ENCODE results near the gene MMS19.
A peak's percentile ranks its signal among the peaks of the same experiment; 100 is the strongest.
"Not testable (repeated sequence)": the region's sequence is repeated elsewhere in the genome, so short reads cannot be mapped to it uniquely, and the experiment has no call there.

Gene MMS19

GRCh38 chr10:97427571-97428179 is 70.5 kb downstream of the MMS19 start:
- TF ChIP-seq REST (IDR thresholded peaks at IDR 0.05; ENCODE audit: insufficient replicate concordance, low read depth): no peak
- TF ChIP-seq SPI1 (IDR thresholded peaks at IDR 0.05; ENCODE audit: borderline replicate concordance, low read depth): peak; percentile 47; the same call in 1 of the 2 replicates
- peak in 1 of 2 experiments; percentile 69 for DNase-seq (ENCODE audit: low read depth in 1 of 2, low spot score in 1 of 2)
- H3K27ac ChIP-seq (replicated peaks): peak overlapping the region; percentile 93
- H3K27me3 ChIP-seq (ENCODE audit: insufficient read depth, poor library complexity, severe bottlenecking): no peaks in the 10 kb centered on the region
- peak overlapping the region; percentile 89 for H3K4me3 ChIP-seq (replicated peaks; ENCODE audit: insufficient read depth, low read length)

- TF ChIP-seq POLR2AphosphoS5 (IDR thresholded peaks at IDR 0.05; ENCODE audit: low read depth) (0 out of 2 replicates have a peak, but pooled peaks have one; percentile 1), SPI1 (IDR thresholded peaks at IDR 0.05; ENCODE audit: borderline replicate concordance, low read depth) (no peak)
- Histone ChIP-seq H3K27ac (replicated peaks) (peak overlapping the region; percentile 93), H3K27me3 (ENCODE audit: insufficient read depth, poor library complexity, severe bottlenecking) (no peaks in the 10 kb centered on the region), H3K4me3 (replicated peaks; ENCODE audit: insufficient read depth, low read length) (peak overlapping the region; percentile 89)
- DNase-seq (ENCODE audit: low read depth in 1 of 2, low spot score in 1 of 2): no peak
These were observed 71.2 kb downstream of the MMS19 start for GRCh38 chr10:97426776-97427570.

GRCh38 chr10:97425964-97426775 is 72.1 kb downstream of the MMS19 start, which contains the start of gene PGAM1:
Gene PGAM1 (plus strand): TSS chr10:97426191. CDS start chr10:97426308, 117 bp downstream.
- H3K4me3 ChIP-seq (replicated peaks; ENCODE audit: insufficient read depth, low read length): peak within 1 kb of the TSS; percentile 89
- peak; percentile 95 to 96 for DNase-seq (ENCODE audit: low read depth in 1 of 2, low spot score in 1 of 2)
- peak within 1 kb of the TSS; percentile 93 for H3K27ac ChIP-seq (replicated peaks)
- TF ChIP-seq POLR2AphosphoS5 (IDR thresholded peaks at IDR 0.05; ENCODE audit: low read depth): peak; percentile 66; the same call in 1 of the 2 replicates
- peak; percentile 73 for TF ChIP-seq CTCF (IDR thresholded peaks at IDR 0.05; ENCODE audit: insufficient read depth, low read length)
- no peak for TF ChIP-seq SPI1 (IDR thresholded peaks at IDR 0.05; ENCODE audit: borderline replicate concordance, low read depth)
- no peak for TF ChIP-seq REST (IDR thresholded peaks at IDR 0.05; ENCODE audit: insufficient replicate concordance, low read depth)
- no peaks in the 10 kb centered on the region for H3K27me3 ChIP-seq (ENCODE audit: insufficient read depth, poor library complexity, severe bottlenecking)

DNA sequence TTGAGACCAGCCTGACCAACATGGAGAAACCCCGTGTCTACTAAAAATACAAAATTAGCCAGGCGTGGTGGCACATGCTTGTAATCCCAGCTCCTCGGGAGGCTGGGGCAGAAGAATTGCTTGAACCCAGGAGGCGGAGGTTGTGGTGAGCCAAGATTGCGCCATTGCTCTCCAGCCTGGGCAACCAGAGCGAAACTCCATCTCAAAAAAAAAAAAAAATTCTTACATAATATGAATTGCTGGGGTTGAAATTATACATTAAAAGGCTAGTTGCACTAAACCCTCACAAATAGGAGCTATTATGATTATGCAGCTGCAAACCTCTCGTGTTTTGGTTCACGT is 74.5 kb downstream of the MMS19 start:
- TF ChIP-seq POLR2AphosphoS5 (IDR thresholded peaks at IDR 0.05; ENCODE audit: low read depth): 0 out of 2 replicates have a peak, but pooled peaks have one; percentile 39
- H3K27me3 ChIP-seq (ENCODE audit: insufficient read depth, poor library complexity, severe bottlenecking); H3K4me3 ChIP-seq (replicated peaks; ENCODE audit: insufficient read depth, low read length): not testable (repeated sequence)
- peak overlapping the region; percentile 87 for H3K27ac ChIP-seq (replicated peaks)
- peak in 1 of 2 experiments; percentile 91 for DNase-seq (ENCODE audit: low read depth in 1 of 2, low spot score in 1 of 2)

- H3K4me3 ChIP-seq (replicated peaks; ENCODE audit: insufficient read depth, low read length): no peak overlapping the region
- no peak for DNase-seq (ENCODE audit: low read depth in 1 of 2, low spot score in 1 of 2)
- H3K27ac ChIP-seq (replicated peaks): no peak overlapping the region
- no peaks in the 10 kb centered on the region for H3K27me3 ChIP-seq (ENCODE audit: insufficient read depth, poor library complexity, severe bottlenecking)
- TF ChIP-seq REST (IDR thresholded peaks at IDR 0.05; ENCODE audit: insufficient replicate concordance, low read depth) (no peak), CTCF (IDR thresholded peaks at IDR 0.05; ENCODE audit: insufficient read depth, low read length) (no peak), GABPA (IDR thresholded peaks at IDR 0.05; ENCODE audit: low read depth) (no peak), SPI1 (IDR thresholded peaks at IDR 0.05; ENCODE audit: borderline replicate concordance, low read depth) (no peak), POLR2AphosphoS5 (IDR thresholded peaks at IDR 0.05; ENCODE audit: low read depth) (no peak)
These were observed 81.7 kb downstream of the MMS19 start for GRCh38 chr10:97416565-97416964.
